Vagina (tissue), 2 donors: ENCODE results near the gene SMIM45.

Source experiments
- DNase-seq, 2 donors: peaks; one replicate each; pipeline ENCODE4 v3.0.0-alpha.2; 2017; ENCODE audit errors: extremely low spot score in 2 of 2
- H3K27ac ChIP-seq: fragments of 200-600 bp; sonication (generic); one replicate; pipeline ENCODE4 v1.5.1; 2019
- H3K27me3 ChIP-seq: fragments of 200-600 bp; sonication (generic); one replicate; pipeline ENCODE4 v1.5.1; 2019
- H3K36me3 ChIP-seq, 2 donors: fragments of 200-600 bp; sonication (generic); one replicate each; pipeline ENCODE4 v1.5.1; 2017 to 2019
- H3K4me1 ChIP-seq: fragments of 200-600 bp; sonication (generic); one replicate; pipeline ENCODE4 v1.5.1; 2019
- H3K4me3 ChIP-seq, 2 donors: fragments of 200-600 bp; sonication (generic); 1 replicate in 1 of 2; 2 replicates in 1 of 2; pipeline ENCODE4 v1.5.1; 2016 to 2019
- H3K9me3 ChIP-seq: fragments of 200-600 bp; sonication (generic); one replicate; pipeline ENCODE4 v1.5.1; 2019
- CTCF ChIP-seq, 3 experiments: fragments of 450-650 bp in 2 of 3; fragments of 200-600 bp in 1 of 3; sonication (generic) in 1 of 3; IDR thresholded peaks; one replicate each; pipeline ENCODE4 v1.5.1; 2017 to 2019; ENCODE audit warnings: antibody characterized with exemption in 3 of 3, mild to moderate bottlenecking in 2 of 3, moderate library complexity in 2 of 3
- POLR2A ChIP-seq, 2 donors: fragments of 450-650 bp; IDR thresholded peaks; one replicate each; pipeline ENCODE4 v1.6.1; 2017; ENCODE audit warnings: antibody characterized with exemption in 2 of 2, mild to moderate bottlenecking in 2 of 2, moderate library complexity in 2 of 2
- POLR2AphosphoS5 ChIP-seq, 2 donors: sonication (generic); formaldehyde crosslinking; IDR thresholded peaks; one replicate each; pipeline ENCODE4 v1.9.0; 2017; ENCODE audit warnings: antibody characterized with exemption in 2 of 2, mild to moderate bottlenecking in 2 of 2, low read depth in 1 of 2; ENCODE audit not compliant: insufficient read depth in 1 of 2
- intact Hi-C: fragments of 100-400 bp; cut with DNase I; formaldehyde crosslinking; loops from one replicate; pipeline ENCODE4 v1.15.1; 2023

The SMIM45 gene

GRCh38 chr22:41911001-41911611 lies 40.8 kb upstream of the SMIM45 start:
- H3K4me1 ChIP-seq = peaks cover 31% of the 10 kb centered on the region
- no peak overlapping the region for H3K27ac ChIP-seq

GRCh38 chr22:41912338-41913039 lies 39.5 kb upstream of the SMIM45 start:
- no peak for DNase-seq
- TF ChIP-seq POLR2AphosphoS5 (IDR thresholded peaks at IDR 0.05; ENCODE audit: insufficient read depth in 1 of 2, low read depth in 1 of 2) (no peak), CTCF (IDR thresholded peaks at IDR 0.05) (no peak), POLR2A (IDR thresholded peaks at IDR 0.05) (no peak)
- no peaks in the 10 kb centered on the region for H3K9me3 ChIP-seq
- no peaks in the 10 kb centered on the region for H3K36me3 ChIP-seq
- intact Hi-C loops = no loop called here
- H3K4me3 ChIP-seq = no peak overlapping the region
- no peak overlapping the region for H3K27ac ChIP-seq
- peaks cover 31% of the 10 kb centered on the region for H3K4me1 ChIP-seq
- H3K27me3 ChIP-seq = peaks cover 26% of the 10 kb centered on the region

More at GRCh38 chr22:41911001-41911611, 40.8 kb upstream of the SMIM45 start:
- Histone ChIP-seq H3K9me3 (no peaks in the 10 kb centered on the region), H3K4me3 (peak overlapping the region; percentile 21 to 40), H3K27me3 (peaks cover 24% of the 10 kb centered on the region), H3K36me3 (peaks cover 0 to 6% of the 10 kb centered on the region in 2 donors)
- no peak for DNase-seq
- TF ChIP-seq POLR2A (IDR thresholded peaks at IDR 0.05) (no peak), CTCF (IDR thresholded peaks at IDR 0.05) (no peak), POLR2AphosphoS5 (IDR thresholded peaks at IDR 0.05; ENCODE audit: insufficient read depth in 1 of 2, low read depth in 1 of 2) (no peak)
- intact Hi-C loops = no loop called here

GRCh38 chr22:41913040-41913719 lies 38.8 kb upstream of the SMIM45 start:
- H3K27me3 ChIP-seq = peaks cover 28% of the 10 kb centered on the region
- H3K4me1 ChIP-seq = peaks cover 31% of the 10 kb centered on the region
- no peaks in the 10 kb centered on the region for H3K36me3 ChIP-seq
- no peak for TF ChIP-seq POLR2AphosphoS5 (IDR thresholded peaks at IDR 0.05; ENCODE audit: insufficient read depth in 1 of 2, low read depth in 1 of 2)
- no peak for TF ChIP-seq POLR2A (IDR thresholded peaks at IDR 0.05)
- no peak for TF ChIP-seq CTCF (IDR thresholded peaks at IDR 0.05)
- no peaks in the 10 kb centered on the region for H3K9me3 ChIP-seq
- no peak overlapping the region for H3K4me3 ChIP-seq
- intact Hi-C loops = no loop called here
- no peak for DNase-seq
- no peak overlapping the region for H3K27ac ChIP-seq

GRCh38 chr22:41913842-41914534 lies 38.0 kb upstream of the SMIM45 start:
- intact Hi-C loops = no loop called here
- Histone ChIP-seq H3K4me1 (peaks cover 31% of the 10 kb centered on the region), H3K9me3 (no peaks in the 10 kb centered on the region), H3K4me3 (peak overlapping the region in 1 of 2 donors; percentile 47), H3K27ac (no peak overlapping the region), H3K27me3 (peaks cover 28% of the 10 kb centered on the region), H3K36me3 (no peaks in the 10 kb centered on the region)
- no peak for TF ChIP-seq POLR2AphosphoS5 (IDR thresholded peaks at IDR 0.05; ENCODE audit: insufficient read depth in 1 of 2, low read depth in 1 of 2)
- no peak for TF ChIP-seq CTCF (IDR thresholded peaks at IDR 0.05)
- TF ChIP-seq POLR2A (IDR thresholded peaks at IDR 0.05) = no peak
- DNase-seq = no peak
